ENCODE data around the gene EXOC6B. TPM values are rescaled to one million over a fixed set of nuclear protein-coding genes. Genes with fewer than 3 reads are reported as not detected.

The EXOC6B gene
- total RNA-seq, 4 donors from 2014 or later: 15.7 to 58.4 (median 37.9) TPM

- H3K4me1 ChIP-seq: peaks cover 0 to 25% (median 7%) of the 10 kb centered on the region in 4 donors
- no peak for DNase-seq
- no peaks in the 10 kb centered on the region for H3K9me3 ChIP-seq
- intact Hi-C loops (cut with DNase I; ENCODE audit: low total_unique reads) (no loop called here), in situ Hi-C loops (cut with MboI; ENCODE audit: low pct_ligation_motif_present in 1 of 4, low pct_unique_long_range_greater_than_20kb in 1 of 4, low sequenced_read_pairs in 3 of 4) (no loop called here)
- H3K27me3 ChIP-seq: no peaks in the 10 kb centered on the region
- peaks cover 0 to 4% (median 0%) of the 10 kb centered on the region in 4 donors for H3K36me3 ChIP-seq
- H3K27ac ChIP-seq: no peak overlapping the region
- H3K4me3 ChIP-seq: no peak overlapping the region
- TF ChIP-seq, protein P1, sequence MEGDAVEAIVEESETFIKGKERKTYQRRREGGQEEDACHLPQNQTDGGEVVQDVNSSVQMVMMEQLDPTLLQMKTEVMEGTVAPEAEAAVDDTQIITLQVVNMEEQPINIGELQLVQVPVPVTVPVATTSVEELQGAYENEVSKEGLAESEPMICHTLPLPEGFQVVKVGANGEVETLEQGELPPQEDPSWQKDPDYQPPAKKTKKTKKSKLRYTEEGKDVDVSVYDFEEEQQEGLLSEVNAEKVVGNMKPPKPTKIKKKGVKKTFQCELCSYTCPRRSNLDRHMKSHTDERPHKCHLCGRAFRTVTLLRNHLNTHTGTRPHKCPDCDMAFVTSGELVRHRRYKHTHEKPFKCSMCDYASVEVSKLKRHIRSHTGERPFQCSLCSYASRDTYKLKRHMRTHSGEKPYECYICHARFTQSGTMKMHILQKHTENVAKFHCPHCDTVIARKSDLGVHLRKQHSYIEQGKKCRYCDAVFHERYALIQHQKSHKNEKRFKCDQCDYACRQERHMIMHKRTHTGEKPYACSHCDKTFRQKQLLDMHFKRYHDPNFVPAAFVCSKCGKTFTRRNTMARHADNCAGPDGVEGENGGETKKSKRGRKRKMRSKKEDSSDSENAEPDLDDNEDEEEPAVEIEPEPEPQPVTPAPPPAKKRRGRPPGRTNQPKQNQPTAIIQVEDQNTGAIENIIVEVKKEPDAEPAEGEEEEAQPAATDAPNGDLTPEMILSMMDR (IDR thresholded peaks at IDR 0.05): no peak
- TF ChIP-seq POLR2AphosphoS5 (IDR thresholded peaks at IDR 0.05) (no peak), EP300 (IDR thresholded peaks at IDR 0.05; ENCODE audit: low read depth) (no peak)
These were observed 107.0 kb downstream of the EXOC6B start for GRCh38 chr2:72718876-72719275.

DNA sequence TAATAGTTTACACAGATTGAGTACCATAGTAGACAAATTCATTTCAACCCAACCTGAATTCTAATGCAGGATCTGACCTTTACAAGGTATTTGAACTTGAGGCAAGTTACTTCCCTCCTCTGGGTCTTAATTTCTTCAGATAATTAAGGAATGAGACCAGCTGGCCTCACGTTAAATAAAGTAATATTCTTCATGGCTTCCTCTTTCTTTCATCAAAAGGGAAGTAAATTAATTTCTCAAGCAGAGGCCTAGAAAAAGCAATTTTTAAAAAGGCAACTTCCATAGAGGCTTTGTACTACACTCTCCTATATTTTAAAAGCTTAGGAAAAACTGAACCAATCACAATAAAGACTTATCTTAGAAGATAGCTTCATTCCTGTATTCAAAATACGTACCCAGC, 109.2 kb downstream of the EXOC6B start:
- peaks cover 0 to 7% (median 0%) of the 10 kb centered on the region in 4 donors for H3K4me1 ChIP-seq
- no peak for DNase-seq
- no peak overlapping the region for H3K4me3 ChIP-seq
- H3K27me3 ChIP-seq: no peaks in the 10 kb centered on the region
- WGBS, 2 donors (ENCODE audit: low coverage in 1 of 2): 35 to 38% methylated on average over 2 of the region's 2 CpGs
- in situ Hi-C loops (cut with MboI; ENCODE audit: low pct_ligation_motif_present in 1 of 4, low pct_unique_long_range_greater_than_20kb in 1 of 4, low sequenced_read_pairs in 3 of 4) (no loop called here), intact Hi-C loops (cut with DNase I; ENCODE audit: low total_unique reads) (no loop called here)
- H3K27ac ChIP-seq: no peak overlapping the region
- H3K36me3 ChIP-seq: peaks cover 0 to 4% (median 0%) of the 10 kb centered on the region in 4 donors
- no peaks in the 10 kb centered on the region for H3K9me3 ChIP-seq
- TF ChIP-seq POLR2AphosphoS5 (IDR thresholded peaks at IDR 0.05) (no peak), POLR2A (IDR thresholded peaks at IDR 0.05) (no peak), EP300 (IDR thresholded peaks at IDR 0.05; ENCODE audit: low read depth) (no peak)
- TF ChIP-seq, protein P1 (IDR thresholded peaks at IDR 0.05): no peak

- DNase-seq: no peak
- no peak overlapping the region for H3K27ac ChIP-seq
- TF ChIP-seq POLR2AphosphoS5 (IDR thresholded peaks at IDR 0.05) (no peak), EP300 (IDR thresholded peaks at IDR 0.05; ENCODE audit: low read depth) (no peak), POLR2A (IDR thresholded peaks at IDR 0.05) (no peak)
- TF ChIP-seq, protein P1 (IDR thresholded peaks at IDR 0.05): no peak
- intact Hi-C loops (cut with DNase I; ENCODE audit: low total_unique reads): no loop called here
- peaks cover 0 to 1% (median 0%) of the 10 kb centered on the region in 4 donors for H3K4me1 ChIP-seq
- no peaks in the 10 kb centered on the region for H3K27me3 ChIP-seq
- no peak overlapping the region for H3K4me3 ChIP-seq
- in situ Hi-C loops (cut with MboI; ENCODE audit: low pct_ligation_motif_present in 1 of 4, low pct_unique_long_range_greater_than_20kb in 1 of 4, low sequenced_read_pairs in 3 of 4): no loop called here
- H3K36me3 ChIP-seq: peaks cover 0 to 4% (median 0%) of the 10 kb centered on the region in 4 donors
- H3K9me3 ChIP-seq: no peaks in the 10 kb centered on the region
These were observed 112.0 kb downstream of the EXOC6B start for GRCh38 chr2:72713857-72714256.

GRCh38 chr2:72712977-72713376, 112.9 kb downstream of the EXOC6B start:
- no peak overlapping the region for H3K4me3 ChIP-seq
- intact Hi-C loops (cut with DNase I; ENCODE audit: low total_unique reads) (no loop called here), in situ Hi-C loops (cut with MboI; ENCODE audit: low pct_ligation_motif_present in 1 of 4, low pct_unique_long_range_greater_than_20kb in 1 of 4, low sequenced_read_pairs in 3 of 4) (no loop called here)
- H3K27ac ChIP-seq: no peak overlapping the region
- no peaks in the 10 kb centered on the region for H3K4me1 ChIP-seq
- H3K27me3 ChIP-seq: no peaks in the 10 kb centered on the region
- peaks cover 0 to 4% (median 0%) of the 10 kb centered on the region in 4 donors for H3K36me3 ChIP-seq
- DNase-seq: no peak
- no peaks in the 10 kb centered on the region for H3K9me3 ChIP-seq
- TF ChIP-seq, protein P1 (IDR thresholded peaks at IDR 0.05): no peak
- TF ChIP-seq EP300 (IDR thresholded peaks at IDR 0.05; ENCODE audit: low read depth) (no peak), POLR2A (IDR thresholded peaks at IDR 0.05) (no peak), POLR2AphosphoS5 (IDR thresholded peaks at IDR 0.05) (no peak)
